ENCODE data around the gene SLC1A4. TPM values are rescaled to one million over a fixed set of nuclear protein-coding genes. Genes with fewer than 3 reads are reported as not detected.

SLC1A4 gene
- total and polyA plus RNA-seq, 2 experiments from 2014 or later: 27.4 to 51.9 TPM

- Histone ChIP-seq H3K9me3 (ENCODE audit: low read depth) (no peaks in the 10 kb centered on the region), H3K27me3 (replicated peaks; ENCODE audit: insufficient read depth) (no peaks in the 10 kb centered on the region), H3K4me2 (ENCODE audit: unreplicated experiment) (peak overlapping the region; percentile 47), H3K9ac (peak overlapping the region; percentile 29; the same call in 1 of the 2 replicates), H3K4me3 (peak overlapping the region; percentile 12), H3K36me3 (ENCODE audit: low read depth) (no peaks in the 10 kb centered on the region), H4K20me1 (ENCODE audit: insufficient read depth) (no peaks in the 10 kb centered on the region), H2AFZ (peak overlapping the region; percentile 13; the same call in 1 of the 2 replicates), H3K4me1 (ENCODE audit: insufficient read depth) (peaks cover 26% of the 10 kb centered on the region), H3F3A (ENCODE audit: insufficient read depth) (peaks cover 20% of the 10 kb centered on the region), H3K79me2 (ENCODE audit: insufficient read depth) (no peaks in the 10 kb centered on the region), H3K27ac (peak overlapping the region; percentile 56), H3K9me2 (ENCODE audit: insufficient read depth) (no peaks in the 10 kb centered on the region)
- in situ Hi-C loops (cut with MboI): no loop called here
- TF ChIP-seq EZH2 (IDR thresholded peaks at IDR 0.05; ENCODE audit: insufficient read depth, poor library complexity, severe bottlenecking): no peak
- no peak for TF ChIP-seq EZH2phosphoT487 (IDR thresholded peaks at IDR 0.05; ENCODE audit: insufficient read depth, low read depth)
- peak; percentile 72 for DNase-seq
- 1 to 2% methylated on average over 4 of the region's 4 CpGs for WGBS, 2 experiments (ENCODE audit: low coverage in 1 of 2, low lambda C conversion rate in 2 of 2, missing lambda C conversion rate in 2 of 2)
These were observed 13.9 kb upstream of the SLC1A4 start for GRCh38 chr2:64975232-64975821.

- Histone ChIP-seq H3K9me3 (ENCODE audit: low read depth) (no peaks in the 10 kb centered on the region), H3K4me1 (ENCODE audit: insufficient read depth) (peaks cover 26% of the 10 kb centered on the region), H4K20me1 (ENCODE audit: insufficient read depth) (no peaks in the 10 kb centered on the region), H3F3A (ENCODE audit: insufficient read depth) (peaks cover 20% of the 10 kb centered on the region), H3K27me3 (replicated peaks; ENCODE audit: insufficient read depth) (no peaks in the 10 kb centered on the region), H3K4me3 (no peak overlapping the region), H3K79me2 (ENCODE audit: insufficient read depth) (no peaks in the 10 kb centered on the region), H3K27ac (no peak overlapping the region; the same call in 1 of the 2 replicates), H2AFZ (no peak overlapping the region), H3K4me2 (ENCODE audit: unreplicated experiment) (peak overlapping the region; percentile 47), H3K9ac (no peak overlapping the region), H3K36me3 (ENCODE audit: low read depth) (no peaks in the 10 kb centered on the region), H3K9me2 (ENCODE audit: insufficient read depth) (no peaks in the 10 kb centered on the region)
- no peak for TF ChIP-seq EZH2 (IDR thresholded peaks at IDR 0.05; ENCODE audit: insufficient read depth, poor library complexity, severe bottlenecking)
- no peak for TF ChIP-seq EZH2phosphoT487 (IDR thresholded peaks at IDR 0.05; ENCODE audit: insufficient read depth, low read depth)
- in situ Hi-C loops (cut with MboI): no loop called here
- 20 to 25% methylated on average over 1 of the region's 1 CpG for WGBS, 2 experiments (ENCODE audit: low coverage in 1 of 2, low lambda C conversion rate in 2 of 2, missing lambda C conversion rate in 2 of 2)
- no peak for DNase-seq
These were observed 12.9 kb upstream of the SLC1A4 start for GRCh38 chr2:64976276-64976675.

- no peaks in the 10 kb centered on the region for H3K27me3 ChIP-seq (replicated peaks; ENCODE audit: insufficient read depth)
- H2AFZ ChIP-seq: no peak overlapping the region
- H3K9ac ChIP-seq: no peak overlapping the region
- no peaks in the 10 kb centered on the region for H3K9me2 ChIP-seq (ENCODE audit: insufficient read depth)
- no peak overlapping the region for H3K27ac ChIP-seq
- peaks cover 20% of the 10 kb centered on the region for H3F3A ChIP-seq (ENCODE audit: insufficient read depth)
- DNase-seq: peak; percentile 70
- H3K79me2 ChIP-seq (ENCODE audit: insufficient read depth): no peaks in the 10 kb centered on the region
- no peak overlapping the region for H3K4me3 ChIP-seq
- no peak overlapping the region for H3K4me2 ChIP-seq (ENCODE audit: unreplicated experiment)
- WGBS, 2 experiments (ENCODE audit: low coverage in 1 of 2, low lambda C conversion rate in 2 of 2, missing lambda C conversion rate in 2 of 2): 83 to 88% methylated on average over 4 of the region's 4 CpGs
- in situ Hi-C loops (cut with MboI): no loop called here
- H3K9me3 ChIP-seq (ENCODE audit: low read depth): no peaks in the 10 kb centered on the region
- H3K36me3 ChIP-seq (ENCODE audit: low read depth): no peaks in the 10 kb centered on the region
- no peak for TF ChIP-seq EZH2 (IDR thresholded peaks at IDR 0.05; ENCODE audit: insufficient read depth, poor library complexity, severe bottlenecking)
- TF ChIP-seq EZH2phosphoT487 (IDR thresholded peaks at IDR 0.05; ENCODE audit: insufficient read depth, low read depth): no peak
- no peaks in the 10 kb centered on the region for H4K20me1 ChIP-seq (ENCODE audit: insufficient read depth)
- peaks cover 22% of the 10 kb centered on the region for H3K4me1 ChIP-seq (ENCODE audit: insufficient read depth)
These were observed 10.5 kb upstream of the SLC1A4 start for GRCh38 chr2:64978514-64979268.

GRCh38 chr2:64979744-64980143 lies 9.5 kb upstream of the SLC1A4 start:
- Histone ChIP-seq H3K9ac (no peak overlapping the region), H2AFZ (no peak overlapping the region), H3F3A (ENCODE audit: insufficient read depth) (peaks cover 19% of the 10 kb centered on the region), H3K27me3 (replicated peaks; ENCODE audit: insufficient read depth) (no peaks in the 10 kb centered on the region), H3K4me3 (no peak overlapping the region), H4K20me1 (ENCODE audit: insufficient read depth) (no peaks in the 10 kb centered on the region), H3K36me3 (ENCODE audit: low read depth) (no peaks in the 10 kb centered on the region), H3K4me2 (ENCODE audit: unreplicated experiment) (no peak overlapping the region), H3K9me2 (ENCODE audit: insufficient read depth) (no peaks in the 10 kb centered on the region), H3K79me2 (ENCODE audit: insufficient read depth) (no peaks in the 10 kb centered on the region), H3K27ac (no peak overlapping the region), H3K9me3 (ENCODE audit: low read depth) (no peaks in the 10 kb centered on the region), H3K4me1 (ENCODE audit: insufficient read depth) (peaks cover 19% of the 10 kb centered on the region)
- TF ChIP-seq EZH2phosphoT487 (IDR thresholded peaks at IDR 0.05; ENCODE audit: insufficient read depth, low read depth) (no peak), EZH2 (IDR thresholded peaks at IDR 0.05; ENCODE audit: insufficient read depth, poor library complexity, severe bottlenecking) (no peak)
- in situ Hi-C loops (cut with MboI): no loop called here
- no peak for DNase-seq
- 32 to 40% methylated on average over 1 of the region's 1 CpG for WGBS, 2 experiments (ENCODE audit: low coverage in 1 of 2, low lambda C conversion rate in 2 of 2, missing lambda C conversion rate in 2 of 2)
